GM08714 (cell line): ENCODE results near the gene SYT5.
"Not testable (repeated sequence)": the region's sequence is repeated elsewhere in the genome, so short reads cannot be mapped to it uniquely, and the experiment has no call there.

Source experiments
- H3K4me3 ChIP-seq: fragments of 200-500 bp; sonication (Bioruptor generic); 2 replicates; pipeline ENCODE4 v1.5.1; 2014; ENCODE audit warnings: mild to moderate bottlenecking, low read length, inconsistent platforms
- ZNF274 ChIP-seq: IDR thresholded peaks from 2 replicates; pipeline ENCODE4 v1.6.1; 2012; ENCODE audit warnings: mild to moderate bottlenecking, low read depth, low read length

Gene SYT5

GRCh38 chr19:55179606-55180484, at the start of gene SYT5:
Gene SYT5 (minus strand): TSS chr19:55180289. CDS start chr19:55179041, 1,248 bp downstream.
- no peak within 1 kb of the TSS; the same call in 1 of the 2 replicates for H3K4me3 ChIP-seq
- no peak for TF ChIP-seq ZNF274

GRCh38 chr19:55229789-55230182, 49.7 kb upstream of the SYT5 start:
- TF ChIP-seq ZNF274, result no peak
- no peak overlapping the region for H3K4me3 ChIP-seq

- no peak overlapping the region for H3K4me3 ChIP-seq
- no peak for TF ChIP-seq ZNF274
Observed at GRCh38 chr19:55229145-55229788, 49.2 kb upstream of the SYT5 start.

GRCh38 chr19:55228403-55229031, 48.4 kb upstream of the SYT5 start, which contains the start of gene TMEM86B:
Gene TMEM86B (minus strand): TSS chr19:55228763. CDS start chr19:55228741, 22 bp downstream.
- H3K4me3 ChIP-seq, result no peak within 1 kb of the TSS
- TF ChIP-seq ZNF274, result no peak

- H3K4me3 ChIP-seq, result no peak overlapping the region
- no peak for TF ChIP-seq ZNF274
Observed at GRCh38 chr19:55228015-55228391, 47.9 kb upstream of the SYT5 start.

GRCh38 chr19:55227241-55228014, 47.3 kb upstream of the SYT5 start:
- no peak overlapping the region for H3K4me3 ChIP-seq
- TF ChIP-seq ZNF274, result no peak

- H3K4me3 ChIP-seq, result no peak overlapping the region
- no peak for TF ChIP-seq ZNF274
Observed at GRCh38 chr19:55226788-55227187, 46.7 kb upstream of the SYT5 start.

- no peak for TF ChIP-seq ZNF274
- no peak overlapping the region for H3K4me3 ChIP-seq
Observed at GRCh38 chr19:55226273-55226672, 46.2 kb upstream of the SYT5 start.

- TF ChIP-seq ZNF274, result no peak
- no peak overlapping the region for H3K4me3 ChIP-seq
Observed at GRCh38 chr19:55225415-55225958, 45.4 kb upstream of the SYT5 start.

- not testable (repeated sequence) for H3K4me3 ChIP-seq
Observed at GRCh38 chr19:55224679-55225414, 44.8 kb upstream of the SYT5 start.

- no peak overlapping the region for H3K4me3 ChIP-seq
- TF ChIP-seq ZNF274, result no peak
Observed at GRCh38 chr19:55224038-55224665, 44.1 kb upstream of the SYT5 start.

GRCh38 chr19:55223291-55224037, 43.4 kb upstream of the SYT5 start:
- TF ChIP-seq ZNF274, result no peak
- no peak overlapping the region for H3K4me3 ChIP-seq
